ENCODE data around the gene TERC.

DNA sequence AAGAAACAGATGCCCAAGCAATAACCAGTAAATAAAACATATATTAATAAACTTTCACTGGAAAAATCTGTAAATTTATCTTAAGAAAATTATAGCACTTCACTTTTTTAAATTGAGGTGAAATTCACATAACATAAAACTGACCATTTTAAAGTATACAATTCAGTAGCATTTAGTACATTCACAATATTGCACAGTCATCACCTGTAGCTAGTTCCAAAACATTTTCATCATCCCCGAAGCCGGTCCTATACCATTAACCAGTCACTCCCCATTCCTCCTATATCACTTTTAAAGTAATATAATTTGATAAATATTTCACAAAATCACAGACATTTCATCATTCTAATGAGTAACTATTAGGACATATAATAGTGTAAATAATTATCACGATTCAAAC is 39.8 kb upstream of the TERC start:
- no peak for TF ChIP-seq EP300 (conservative IDR thresholded peaks at IDR 0.05; ENCODE audit: poor library complexity, severe bottlenecking)
- TF ChIP-seq TAF1 (IDR thresholded peaks at IDR 0.05; ENCODE audit: low read depth) = no peak
